NCI-H2107 (cell line): ENCODE measurements around the gene SNAI3.

Experiments
- DNase-seq: peaks from one replicate; lab custom pipeline; 2025; lab: John Stamatoyannopoulos, UW

SNAI3 gene

GRCh38 chr16:88634994-88635670 is 51.2 kb downstream of the SNAI3 start:
- no peak for DNase-seq

GRCh38 chr16:88634141-88634993 is 51.9 kb downstream of the SNAI3 start:
- DNase-seq = no peak

GRCh38 chr16:88633684-88634140 is 52.6 kb downstream of the SNAI3 start:
- DNase-seq = no peak

GRCh38 chr16:88632587-88632930 is 53.7 kb downstream of the SNAI3 start:
- no peak for DNase-seq

GRCh38 chr16:88631920-88632586 is 54.3 kb downstream of the SNAI3 start:
- no peak for DNase-seq

GRCh38 chr16:88631384-88631783 is 54.9 kb downstream of the SNAI3 start:
- DNase-seq = no peak

GRCh38 chr16:88630941-88631340 is 55.4 kb downstream of the SNAI3 start:
- no peak for DNase-seq

- DNase-seq = no peak
Measured at GRCh38 chr16:88630433-88630832, 55.9 kb downstream of the SNAI3 start.

GRCh38 chr16:88629835-88630234 is 56.5 kb downstream of the SNAI3 start:
- no peak for DNase-seq

DNA sequence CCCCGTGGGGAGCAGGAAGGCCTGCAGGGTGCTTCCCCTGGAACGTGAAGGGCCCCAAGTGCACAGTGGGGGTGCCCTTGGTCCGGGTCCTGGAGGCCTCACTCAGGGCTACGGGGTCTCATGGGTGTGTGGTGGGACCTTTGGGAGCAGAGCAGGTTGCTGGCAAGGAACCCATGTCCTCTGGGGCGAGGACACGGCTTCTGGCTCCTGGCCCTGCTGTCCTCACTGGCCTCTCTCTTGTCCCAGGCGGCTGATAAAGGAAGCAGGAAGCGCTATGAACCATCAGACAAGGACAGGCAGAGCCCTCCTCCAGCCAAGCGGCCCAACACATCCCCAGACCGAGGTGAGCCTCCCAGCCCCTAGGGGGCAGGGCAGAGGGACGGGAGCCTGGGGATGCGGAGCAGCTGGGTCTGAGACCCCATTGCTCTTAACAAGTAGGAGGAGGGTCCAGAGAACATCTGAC is 57.8 kb downstream of the SNAI3 start:
- no peak for DNase-seq
